Activated naive CD8-positive, alpha-beta T cell treated with anti-CD3 and anti-CD28 coated beads, Interleukin-2, amount 10 ng/mL, durations not matched to agents 7 days and 5 days (primary cell): Measurements from ENCODE around the gene CRYGD. TPM values are rescaled to one million over a fixed set of nuclear protein-coding genes. Genes with fewer than 3 reads are reported as not detected.
"Not testable (repeated sequence)": the region's sequence is repeated elsewhere in the genome, so short reads cannot be mapped to it uniquely, and the experiment has no call there.

Experiments
- ATAC-seq: fragments of 150-1000 bp; cut with Tn5 transposase; one replicate; pipeline ENCODE4 v1.10.0; 2021; ENCODE audit warnings: low read depth, moderate library complexity
- POLR2A ChIA-PET: fragments of 350-600 bp; sonication (Branson Sonifier 250); formaldehyde crosslinking; loops from one replicate; lab custom pipeline; 2021; ENCODE audit warnings: antibody characterized with exemption; lab: Charles Lee
- DNase-seq: peaks from one replicate; pipeline ENCODE4 v3.0.0; 2021
- H3K27ac Mint-ChIP-seq: one replicate; pipeline ENCODE4 v1.8.0; 2022; ENCODE audit warnings: mild to moderate bottlenecking, mixed read lengths
- H3K27me3 Mint-ChIP-seq: one replicate; pipeline ENCODE4 v1.8.0; 2022; ENCODE audit warnings: mild to moderate bottlenecking, moderate library complexity, mixed read lengths
- H3K36me3 Mint-ChIP-seq: one replicate; pipeline ENCODE4 v1.8.0; 2021; ENCODE audit warnings: mild to moderate bottlenecking, mixed read lengths
- H3K4me1 Mint-ChIP-seq: one replicate; pipeline ENCODE4 v1.8.0; 2021; ENCODE audit warnings: mixed read lengths
- H3K4me3 Mint-ChIP-seq: one replicate; pipeline ENCODE4 v1.8.0; 2022; ENCODE audit warnings: mild to moderate bottlenecking, moderate library complexity, mixed read lengths
- H3K9me3 Mint-ChIP-seq: one replicate; pipeline ENCODE4 v1.8.0; 2021; ENCODE audit warnings: mixed read lengths
- total RNA-seq, 2 experiments: library from RNA; stranded (reverse); gene quantifications; one replicate each; pipeline ENCODE4 v1.2.3, GENCODE V29; 2021

CRYGD gene
- total RNA-seq, 2 experiments from 2014 or later: not detected

DNA sequence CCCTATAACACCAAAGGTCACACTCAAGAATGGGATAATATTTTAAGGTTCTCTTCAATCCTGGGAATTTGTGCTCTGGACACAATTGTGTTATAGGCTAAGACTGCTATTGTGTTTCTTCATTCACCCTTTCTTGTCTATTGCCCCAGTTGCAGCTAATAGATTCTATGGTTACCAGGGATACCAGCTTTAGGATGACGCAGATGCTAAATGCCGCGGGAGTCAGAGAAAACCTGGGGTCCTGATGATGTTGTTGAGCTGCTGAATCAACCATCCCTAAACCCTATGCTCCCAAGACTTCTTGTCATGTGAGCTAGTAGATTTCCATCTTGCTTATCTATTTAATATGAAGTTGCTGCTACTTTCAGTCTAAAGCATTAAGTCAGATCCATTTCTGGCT lies 5.4 kb downstream of the CRYGD start:
- Mint-ChIP-seq H3K36me3 (no peaks in the 10 kb centered on the region), H3K4me1 (peaks cover 5% of the 10 kb centered on the region), H3K27me3 (peaks cover 14% of the 10 kb centered on the region), H3K27ac (no peak overlapping the region), H3K4me3 (no peak overlapping the region), H3K9me3 (no peaks in the 10 kb centered on the region)
- DNase-seq (no peak), ATAC-seq (no peak)
- POLR2A ChIA-PET: no interaction called here

DNA sequence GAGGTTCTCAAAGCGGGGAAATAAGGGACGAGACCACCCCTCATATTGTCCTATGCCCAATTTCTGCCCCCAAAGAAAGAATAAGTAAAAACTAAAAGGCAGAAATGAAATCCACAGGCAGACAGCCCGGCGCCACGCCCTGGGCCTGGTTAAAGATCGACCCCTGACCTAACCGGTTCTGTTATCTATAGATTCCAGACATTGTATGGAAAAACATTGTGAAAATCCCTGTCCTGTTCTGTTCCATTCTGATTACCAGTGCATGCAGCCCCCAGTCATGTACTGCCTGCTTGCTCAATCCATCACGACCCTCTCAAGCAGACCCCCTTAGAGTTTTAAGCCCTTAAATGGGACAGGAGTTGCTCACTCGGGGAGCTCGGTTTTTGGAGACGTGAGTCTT lies 6.9 kb downstream of the CRYGD start:
- H3K4me3 Mint-ChIP-seq, POLR2A ChIA-PET, H3K9me3 Mint-ChIP-seq, H3K27ac Mint-ChIP-seq, ATAC-seq, H3K4me1 Mint-ChIP-seq, DNase-seq, H3K36me3 Mint-ChIP-seq: not testable (repeated sequence)
- H3K27me3 Mint-ChIP-seq: peaks cover 13% of the 10 kb centered on the region

DNA sequence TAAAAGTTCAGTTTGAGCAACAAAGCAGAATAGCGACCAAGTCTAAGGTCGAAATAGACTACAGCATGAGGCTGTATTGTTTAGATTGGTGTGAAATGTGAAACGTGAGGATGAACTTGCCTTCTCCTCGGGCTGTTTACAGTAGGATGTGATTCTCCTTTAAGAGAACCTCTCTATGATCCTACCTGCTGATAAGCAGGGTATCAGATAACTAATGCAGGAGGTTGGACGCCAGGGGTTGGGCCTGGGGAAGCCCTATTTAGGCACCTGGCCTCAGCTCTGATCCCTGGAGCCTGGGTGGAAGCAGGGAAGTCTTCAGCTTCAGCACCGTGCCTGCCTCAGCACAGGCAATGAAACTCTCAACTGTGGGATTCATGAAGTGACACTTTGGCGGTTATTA lies 11.4 kb downstream of the CRYGD start:
- Mint-ChIP-seq H3K36me3 (no peaks in the 10 kb centered on the region), H3K4me3 (no peak overlapping the region), H3K27ac (no peak overlapping the region), H3K4me1 (no peaks in the 10 kb centered on the region), H3K27me3 (peaks cover 14% of the 10 kb centered on the region), H3K9me3 (no peaks in the 10 kb centered on the region)
- no peak for ATAC-seq
- POLR2A ChIA-PET: no interaction called here
- no peak for DNase-seq

DNA sequence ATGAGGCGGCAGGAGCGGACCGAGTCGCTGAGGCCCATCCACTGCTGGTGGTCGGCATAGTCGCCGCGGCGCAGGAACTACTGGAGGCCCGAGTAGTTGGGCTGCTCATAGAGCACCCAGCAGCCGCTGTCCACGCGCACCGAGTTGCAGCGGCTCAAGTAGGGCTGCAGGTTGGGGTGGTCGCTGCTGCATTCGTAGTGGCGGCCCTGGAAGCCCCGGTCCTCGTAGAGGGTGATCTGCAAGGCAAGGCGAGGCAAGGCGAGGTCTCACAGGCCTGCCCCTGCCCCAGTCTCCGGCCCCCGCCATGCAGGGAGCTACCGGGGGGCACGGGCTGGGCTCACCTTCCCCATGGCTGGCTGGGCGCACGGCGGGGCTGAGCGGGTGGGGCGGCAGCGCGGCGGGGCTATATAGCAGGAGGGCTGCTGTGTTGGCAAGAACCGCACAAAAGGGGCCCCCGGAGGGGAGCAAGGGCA lies 12.0 kb downstream of the CRYGD start:
- POLR2A ChIA-PET, H3K4me1 Mint-ChIP-seq, H3K27ac Mint-ChIP-seq, H3K36me3 Mint-ChIP-seq, H3K9me3 Mint-ChIP-seq, ATAC-seq, H3K4me3 Mint-ChIP-seq, DNase-seq: not testable (repeated sequence)
- H3K27me3 Mint-ChIP-seq: peaks cover 14% of the 10 kb centered on the region

DNA sequence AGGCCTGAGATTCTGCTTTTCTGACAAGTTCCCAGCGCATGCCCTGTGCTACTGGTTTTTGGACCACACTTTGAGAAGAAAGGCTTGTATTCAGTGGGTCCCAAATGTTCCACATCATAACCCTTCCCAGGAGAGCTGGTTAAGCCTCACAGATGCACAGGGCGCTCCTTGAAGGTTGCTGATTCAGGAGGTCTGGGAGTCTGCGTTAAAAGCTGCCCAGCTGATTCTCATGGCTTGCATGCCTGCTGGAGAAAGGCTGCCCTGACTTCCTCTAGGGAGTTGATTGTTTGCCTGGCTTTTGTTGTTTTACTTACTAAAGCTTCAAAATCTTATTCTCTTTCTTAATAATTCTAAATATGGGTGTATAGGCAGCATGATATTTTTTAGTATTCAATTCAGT lies 20.7 kb downstream of the CRYGD start:
- DNase-seq (no peak), ATAC-seq (no peak)
- H3K4me1 Mint-ChIP-seq: peaks cover 20% of the 10 kb centered on the region
- H3K9me3 Mint-ChIP-seq: no peaks in the 10 kb centered on the region
- H3K36me3 Mint-ChIP-seq: no peaks in the 10 kb centered on the region
- POLR2A ChIA-PET: no interaction called here
- no peak overlapping the region for H3K4me3 Mint-ChIP-seq
- no peak overlapping the region for H3K27ac Mint-ChIP-seq
- peaks cover 3% of the 10 kb centered on the region for H3K27me3 Mint-ChIP-seq

DNA sequence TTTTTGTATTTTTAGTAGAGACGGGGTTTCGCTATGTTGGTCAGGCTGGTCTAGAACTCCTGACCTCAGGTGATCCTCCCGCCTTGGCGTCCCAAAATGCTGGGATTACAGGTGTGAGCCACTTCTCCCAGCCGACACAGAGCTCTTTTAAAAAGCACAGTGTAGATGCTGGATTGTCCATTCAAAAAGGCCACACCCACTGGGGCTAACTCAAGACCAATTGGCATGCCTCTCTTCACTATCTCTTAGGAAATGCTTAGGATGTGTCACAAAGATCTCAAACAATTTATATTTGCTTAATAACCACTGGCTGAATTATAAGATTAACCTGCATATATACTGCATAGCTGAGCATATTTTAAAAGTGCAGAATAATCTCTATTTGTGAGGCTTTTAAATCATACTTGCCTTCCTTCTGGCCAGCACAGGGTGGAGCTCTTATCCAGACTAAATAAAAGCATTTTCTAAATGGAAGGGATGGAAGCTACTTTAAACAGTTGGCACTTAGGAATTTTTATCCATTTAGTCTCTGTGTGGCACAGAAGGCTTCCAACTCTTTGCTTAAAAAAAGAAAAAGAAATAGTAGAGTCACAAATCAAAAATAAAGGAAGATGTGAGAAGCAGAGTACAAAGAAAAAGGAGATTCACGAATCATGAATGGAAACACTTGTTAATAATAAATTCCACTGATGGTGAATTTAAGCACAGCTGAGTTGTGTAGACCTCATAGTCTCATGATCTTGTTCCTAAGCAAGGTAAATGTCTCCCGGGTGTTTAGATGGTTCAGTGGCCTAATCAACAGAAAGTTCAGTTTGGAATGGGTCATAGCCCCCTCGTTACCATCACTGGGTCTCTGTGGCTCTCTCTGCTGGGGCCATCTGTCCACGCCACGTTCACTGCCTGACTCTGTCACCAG lies 22.4 kb downstream of the CRYGD start:
- Mint-ChIP-seq H3K4me3 (peak overlapping the region; percentile 5), H3K36me3 (no peaks in the 10 kb centered on the region), H3K4me1 (peaks cover 20% of the 10 kb centered on the region), H3K27me3 (peaks cover 3% of the 10 kb centered on the region), H3K9me3 (no peaks in the 10 kb centered on the region), H3K27ac (peak overlapping the region; percentile 28)
- DNase-seq (no peak), ATAC-seq (peak; percentile 31)
- POLR2A ChIA-PET: interaction anchor here (0.7 to 1.7 kb wide), 2 partner anchors 63 to 163 kb away, joined by 3 to 4 read pairs; no protein-coding TSS in a partner anchor

DNA sequence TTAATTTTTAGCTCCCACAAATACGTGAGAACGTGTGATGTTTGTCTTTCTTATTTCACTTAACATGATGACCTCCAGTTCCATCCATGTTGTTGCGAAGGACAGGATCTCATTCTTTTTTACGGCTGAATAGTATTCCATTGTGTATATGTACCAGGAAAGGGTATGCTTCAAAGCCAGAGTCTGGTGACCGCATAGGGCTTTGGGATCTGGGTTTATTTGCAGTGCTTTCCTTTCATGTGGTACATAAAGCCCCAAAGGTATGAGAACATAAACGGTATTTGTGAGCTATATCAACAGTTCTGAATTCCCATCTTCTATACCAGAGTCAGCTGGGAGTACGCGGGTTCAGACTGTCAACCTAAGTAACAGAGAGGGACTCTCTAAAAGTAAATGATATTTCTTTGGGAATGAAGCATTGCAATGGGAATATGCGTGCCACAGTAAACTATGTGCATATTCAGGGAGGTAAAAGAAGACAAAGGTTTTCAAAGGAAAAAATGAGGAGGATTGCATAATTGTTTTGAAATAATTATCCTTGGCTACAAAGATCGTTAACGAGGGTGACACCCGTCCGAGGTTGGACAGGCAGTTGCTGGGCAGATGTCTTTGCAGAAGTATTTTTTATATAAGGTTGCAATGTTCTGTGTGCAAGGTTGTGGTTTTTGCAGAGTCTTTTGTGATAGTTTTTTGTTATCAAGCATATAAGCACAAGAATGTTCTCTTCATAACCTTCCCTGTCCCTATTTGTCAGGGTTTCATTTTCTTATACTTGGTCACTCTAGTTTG lies 24.4 kb downstream of the CRYGD start:
- no peak for DNase-seq
- H3K4me3 Mint-ChIP-seq: peak overlapping the region; percentile 59

DNA sequence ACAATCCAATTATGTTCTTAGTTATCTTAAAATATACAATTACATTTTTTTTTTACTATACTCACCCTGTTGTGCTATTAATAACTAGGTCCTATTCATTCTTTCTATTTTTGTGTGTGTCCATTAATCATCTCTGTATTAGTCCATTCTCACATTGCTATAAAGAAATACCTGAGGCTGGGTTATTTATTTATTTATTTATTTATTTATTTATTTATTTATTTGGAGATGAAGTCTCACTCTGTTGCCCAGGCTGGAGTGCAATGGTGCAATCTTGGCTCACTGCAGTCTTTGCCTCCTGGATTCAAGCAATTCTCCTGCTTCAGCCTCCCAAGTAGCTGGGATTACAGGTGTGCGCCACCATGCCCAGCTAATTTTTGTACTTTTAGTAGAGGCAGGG lies 25.6 kb downstream of the CRYGD start:
- H3K9me3 Mint-ChIP-seq, H3K4me3 Mint-ChIP-seq, POLR2A ChIA-PET, H3K27ac Mint-ChIP-seq, H3K27me3 Mint-ChIP-seq, H3K36me3 Mint-ChIP-seq, DNase-seq, ATAC-seq: not testable (repeated sequence)
- H3K4me1 Mint-ChIP-seq: peaks cover 20% of the 10 kb centered on the region

More for the DNA sequence above, 24.4 kb downstream of the CRYGD start:
- H3K27ac Mint-ChIP-seq: no peak overlapping the region
- no peak for ATAC-seq
- peaks cover 3% of the 10 kb centered on the region for H3K27me3 Mint-ChIP-seq
- POLR2A ChIA-PET: no interaction called here
- no peaks in the 10 kb centered on the region for H3K36me3 Mint-ChIP-seq
- peaks cover 20% of the 10 kb centered on the region for H3K4me1 Mint-ChIP-seq
- no peaks in the 10 kb centered on the region for H3K9me3 Mint-ChIP-seq

DNA sequence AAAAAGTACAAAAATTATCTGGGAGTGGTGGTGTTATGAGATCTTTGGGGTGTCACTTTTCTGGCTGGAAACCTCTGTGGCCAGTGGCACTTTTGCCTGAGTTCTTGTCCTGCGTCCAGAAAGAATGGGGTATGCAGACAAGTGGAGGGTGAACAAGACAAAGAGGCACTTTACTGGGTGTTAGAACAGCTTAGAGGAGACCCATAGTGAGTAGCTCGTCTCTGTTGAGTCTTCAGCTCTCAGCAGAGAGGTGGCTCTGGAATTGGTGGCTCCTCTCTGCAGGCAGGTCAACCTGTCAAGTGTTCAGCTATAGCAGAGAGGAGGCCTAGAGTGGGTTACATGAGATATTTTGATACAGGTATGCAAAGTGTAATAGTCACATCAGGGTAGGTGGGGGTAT lies 26.1 kb downstream of the CRYGD start:
- POLR2A ChIA-PET: no interaction called here
- Mint-ChIP-seq H3K27ac (no peak overlapping the region), H3K4me3 (no peak overlapping the region), H3K9me3 (no peaks in the 10 kb centered on the region), H3K4me1 (peaks cover 20% of the 10 kb centered on the region), H3K36me3 (no peaks in the 10 kb centered on the region), H3K27me3 (peaks cover 3% of the 10 kb centered on the region)
- no peak for ATAC-seq
- no peak for DNase-seq

DNA sequence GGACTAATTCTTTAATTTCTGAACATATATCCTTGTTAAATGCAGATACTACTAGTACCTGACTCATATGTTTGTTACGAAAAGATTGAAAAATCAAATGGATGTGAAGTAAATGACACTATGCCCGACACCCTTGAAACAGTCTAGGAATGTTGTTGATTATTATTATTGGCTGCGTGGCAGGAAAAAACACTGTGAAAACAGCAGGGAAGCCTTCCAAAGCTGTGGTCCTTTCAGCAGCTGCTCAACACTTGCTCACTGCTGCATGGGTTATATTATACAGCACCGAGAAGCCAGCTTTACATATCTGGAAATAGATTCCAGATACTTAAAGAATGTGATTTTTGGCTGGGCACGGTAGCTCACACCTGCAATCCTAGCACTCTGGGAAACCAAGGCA lies 26.5 kb downstream of the CRYGD start:
- ATAC-seq (no peak), DNase-seq (no peak)
- Mint-ChIP-seq H3K4me3 (no peak overlapping the region), H3K27me3 (peaks cover 3% of the 10 kb centered on the region), H3K36me3 (no peaks in the 10 kb centered on the region), H3K27ac (no peak overlapping the region), H3K4me1 (peaks cover 20% of the 10 kb centered on the region), H3K9me3 (no peaks in the 10 kb centered on the region)
- POLR2A ChIA-PET: no interaction called here

DNA sequence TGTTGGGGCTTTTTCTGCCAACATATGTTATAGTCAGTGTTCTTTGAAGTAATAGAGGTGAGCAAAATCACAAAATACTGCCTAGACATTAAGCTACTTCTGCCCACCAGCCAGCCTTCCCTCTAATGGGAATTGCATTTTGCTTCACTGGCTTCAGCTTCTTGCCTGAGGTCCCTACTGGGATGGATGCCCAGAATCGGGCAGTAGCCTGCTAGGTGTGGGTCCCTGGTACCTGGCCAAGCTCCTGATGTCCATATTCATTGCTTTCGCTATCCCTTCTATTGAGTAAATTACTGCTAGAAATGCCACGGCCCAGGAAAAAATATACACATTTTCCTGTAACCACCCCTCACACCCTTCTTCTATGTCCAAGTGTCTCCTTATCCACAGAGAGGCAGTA lies 27.0 kb downstream of the CRYGD start:
- Mint-ChIP-seq H3K36me3 (no peaks in the 10 kb centered on the region), H3K9me3 (no peaks in the 10 kb centered on the region), H3K27me3 (peaks cover 5% of the 10 kb centered on the region), H3K4me3 (no peak overlapping the region), H3K27ac (no peak overlapping the region), H3K4me1 (peaks cover 20% of the 10 kb centered on the region)
- ATAC-seq (no peak), DNase-seq (no peak)
- POLR2A ChIA-PET: no interaction called here

DNA sequence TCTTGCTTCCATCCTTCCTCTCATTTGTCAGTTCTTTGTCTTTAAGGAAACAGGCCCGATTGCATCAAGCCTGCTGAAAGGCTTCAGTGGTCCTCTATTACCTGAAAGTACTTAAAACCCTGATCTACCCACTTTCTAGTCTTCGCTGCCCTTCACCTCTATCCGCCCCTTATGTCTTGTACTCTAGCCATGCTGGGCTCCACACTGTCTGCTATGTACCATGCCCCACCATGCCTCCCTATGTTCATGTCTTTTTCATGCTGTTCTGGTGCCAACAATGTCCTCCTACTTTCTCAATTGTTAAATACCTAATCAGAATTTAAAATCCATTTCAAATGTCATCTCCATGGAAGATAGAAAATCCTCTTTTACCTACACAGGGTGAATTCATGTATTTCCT lies 28.2 kb downstream of the CRYGD start:
- no peak overlapping the region for H3K4me3 Mint-ChIP-seq
- H3K4me1 Mint-ChIP-seq: peaks cover 14% of the 10 kb centered on the region
- POLR2A ChIA-PET: no interaction called here
- H3K27me3 Mint-ChIP-seq: peaks cover 7% of the 10 kb centered on the region
- H3K36me3 Mint-ChIP-seq: no peaks in the 10 kb centered on the region
- DNase-seq (no peak), ATAC-seq (no peak)
- no peak overlapping the region for H3K27ac Mint-ChIP-seq
- no peaks in the 10 kb centered on the region for H3K9me3 Mint-ChIP-seq

DNA sequence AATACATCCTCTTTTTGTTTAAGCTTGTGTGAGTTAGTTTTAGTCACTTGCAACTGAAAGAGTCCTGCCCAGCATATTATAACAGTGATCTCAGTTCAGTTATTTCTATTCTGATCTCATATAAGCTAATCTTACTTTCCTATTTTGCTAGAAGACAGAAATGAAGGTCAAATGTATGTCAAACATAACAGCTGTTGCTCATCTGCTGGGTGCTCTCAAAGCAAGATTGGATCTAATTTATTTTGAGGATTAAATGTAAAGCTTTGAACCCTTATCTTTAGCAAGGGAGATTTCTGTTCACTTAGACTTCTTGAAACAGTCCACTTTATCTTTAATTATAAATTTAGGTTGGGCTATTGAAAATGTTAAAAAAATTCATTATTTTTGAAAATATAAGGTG lies 31.2 kb downstream of the CRYGD start:
- DNase-seq: no peak
- Mint-ChIP-seq H3K9me3 (peaks cover 3% of the 10 kb centered on the region), H3K4me1 (no peaks in the 10 kb centered on the region), H3K27ac (no peak overlapping the region), H3K27me3 (peaks cover 5% of the 10 kb centered on the region), H3K4me3 (no peak overlapping the region), H3K36me3 (no peaks in the 10 kb centered on the region)
- POLR2A ChIA-PET: no interaction called here
- no peak for ATAC-seq
